Progenitor cell of endocrine pancreas (in vitro differentiated cells): ENCODE data around the gene P2RX4. TPM values are rescaled to one million over a fixed set of nuclear protein-coding genes. Genes with fewer than 3 reads are reported as not detected.
"Not testable (repeated sequence)": the region's sequence is repeated elsewhere in the genome, so short reads cannot be mapped to it uniquely, and the experiment has no call there.

Experiments
- DNase-seq: peaks from one replicate; pipeline ENCODE4 v3.0.0; 2021; ENCODE audit warnings: low spot score; ENCODE audit not compliant: unreplicated experiment
- H3K27ac Mint-ChIP-seq: 2 replicates; pipeline ENCODE4 v1.8.0; 2021; ENCODE audit warnings: mild to moderate bottlenecking, moderate library complexity, mixed read lengths
- H3K27me3 Mint-ChIP-seq: 2 replicates; pipeline ENCODE4 v1.8.0; 2021; ENCODE audit warnings: mixed read lengths
- H3K36me3 Mint-ChIP-seq: 2 replicates; pipeline ENCODE4 v1.8.0; 2022; ENCODE audit warnings: mixed read lengths; ENCODE audit not compliant: insufficient read depth
- H3K4me1 Mint-ChIP-seq: 2 replicates; pipeline ENCODE4 v1.8.0; 2021; ENCODE audit warnings: low read depth, mixed read lengths
- H3K4me3 Mint-ChIP-seq: 2 replicates; pipeline ENCODE4 v1.8.0; 2021; ENCODE audit warnings: low read depth, mild to moderate bottlenecking, moderate library complexity, mixed read lengths
- H3K9me3 Mint-ChIP-seq: 2 replicates; pipeline ENCODE4 v1.8.0; 2021; ENCODE audit warnings: low read depth, mixed read lengths
- CTCF ChIP-seq: fragments of 200-600 bp; sonication (generic); IDR thresholded peaks from one replicate; pipeline ENCODE4 v1.5.0; 2021; ENCODE audit warnings: antibody characterized with exemption, mild to moderate bottlenecking; ENCODE audit not compliant: unreplicated experiment
- long read RNA-seq: library from polyadenylated mRNA; unstranded; transcript quantifications from one replicate; pipeline ENCODE4 v2.0.0, GENCODE V29; 2020
- total RNA-seq: library from RNA; stranded (reverse); gene quantifications from 2 replicates; pipeline ENCODE4 v1.2.1, GENCODE V29; 2021

The P2RX4 gene
- total RNA-seq: 23.9 and 28.3 TPM in 2 replicates
- long read RNA-seq, transcript P2RX4-202 (12 exons, 2,032 nt): major isoform, 54 of 81 reads
- long read RNA-seq, partial matches to known transcripts: 3 of 81 reads
- long read RNA-seq, other reads (novel, unspliced or antisense): 22 of 81 reads

- H3K36me3 Mint-ChIP-seq: peaks cover 5% of the 10 kb centered on the region
- H3K4me3 Mint-ChIP-seq: peak within 1 kb of the TSS; percentile 71
- peaks cover 4% of the 10 kb centered on the region for H3K27me3 Mint-ChIP-seq
- peak; percentile 45 for TF ChIP-seq CTCF
- DNase-seq: peak; percentile 79
- H3K4me1 Mint-ChIP-seq: peaks cover 7% of the 10 kb centered on the region
- H3K27ac Mint-ChIP-seq: peak within 1 kb of the TSS; percentile 90
- no peaks in the 10 kb centered on the region for H3K9me3 Mint-ChIP-seq
These were observed at the start of gene P2RX4 for GRCh38 chr12:121209624-121210572. Gene P2RX4, plus strand, starts transcription at chr12:121210129. Its CDS starts 36 bp downstream, at chr12:121210165.

- TF ChIP-seq CTCF: no peak
- no peak for DNase-seq
- Mint-ChIP-seq H3K27ac (no peak overlapping the region), H3K9me3 (no peaks in the 10 kb centered on the region), H3K27me3 (peaks cover 26% of the 10 kb centered on the region), H3K4me1 (peaks cover 7% of the 10 kb centered on the region), H3K4me3 (no peak overlapping the region), H3K36me3 (no peaks in the 10 kb centered on the region)
These were observed 47.5 kb upstream of the P2RX4 start for GRCh38 chr12:121162384-121162783.

- no peak for TF ChIP-seq CTCF
- Mint-ChIP-seq H3K27ac (no peak overlapping the region), H3K4me3 (no peak overlapping the region), H3K4me1 (peaks cover 7% of the 10 kb centered on the region), H3K27me3 (peaks cover 23% of the 10 kb centered on the region), H3K36me3 (no peaks in the 10 kb centered on the region), H3K9me3 (no peaks in the 10 kb centered on the region)
- DNase-seq: no peak
These were observed 46.9 kb upstream of the P2RX4 start for GRCh38 chr12:121162985-121163384.

GRCh38 chr12:121164839-121165238 lies 45.1 kb upstream of the P2RX4 start:
- not testable (repeated sequence) for DNase-seq, H3K9me3 Mint-ChIP-seq, H3K4me1 Mint-ChIP-seq, H3K4me3 Mint-ChIP-seq, H3K27ac Mint-ChIP-seq, H3K36me3 Mint-ChIP-seq
- peaks cover 16% of the 10 kb centered on the region for H3K27me3 Mint-ChIP-seq

GRCh38 chr12:121165316-121165715 lies 44.6 kb upstream of the P2RX4 start:
- H3K27ac Mint-ChIP-seq: no peak overlapping the region
- H3K27me3 Mint-ChIP-seq: peaks cover 13% of the 10 kb centered on the region
- H3K4me3 Mint-ChIP-seq: no peak overlapping the region

More at GRCh38 chr12:121165316-121165715, 44.6 kb upstream of the P2RX4 start:
- H3K4me1 Mint-ChIP-seq: peaks cover 7% of the 10 kb centered on the region
- H3K9me3 Mint-ChIP-seq: no peaks in the 10 kb centered on the region
- no peak for TF ChIP-seq CTCF
- no peak for DNase-seq
- H3K36me3 Mint-ChIP-seq: no peaks in the 10 kb centered on the region
